ENCODE results near the gene UPK3A.

Gene UPK3A

DNA sequence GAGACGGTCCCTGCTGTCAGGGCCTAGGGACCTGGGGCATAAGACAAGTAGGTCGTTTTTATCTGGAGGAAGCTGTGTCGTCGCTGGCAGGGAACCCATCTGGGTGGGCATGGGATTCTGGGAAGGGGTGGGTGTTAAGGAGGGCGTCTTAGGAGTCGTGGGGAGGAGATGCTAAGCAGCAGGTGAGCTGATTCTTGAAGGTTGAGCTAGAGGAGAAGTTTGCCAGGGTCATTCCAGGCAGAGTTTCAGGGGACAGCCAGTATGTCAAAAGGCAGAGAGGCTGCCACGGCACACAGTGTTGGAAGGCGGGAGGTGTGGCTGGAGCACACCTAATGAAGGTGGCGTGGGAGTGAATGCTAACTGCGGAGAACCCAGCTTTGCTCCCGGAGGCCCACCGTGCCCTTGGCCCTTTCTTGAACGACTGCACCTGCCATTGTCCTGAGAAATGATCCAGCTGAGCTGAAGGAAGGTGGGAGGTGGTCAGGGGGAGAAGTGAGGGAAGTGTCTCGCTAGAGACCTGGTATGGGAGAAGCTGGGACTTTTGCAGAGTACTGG is 26.3 kb downstream of the UPK3A start:
- H3K4me3 ChIP-seq (replicated peaks; ENCODE audit: low read depth, low read length), result peak overlapping the region; percentile 78
- TF ChIP-seq, protein P1, sequence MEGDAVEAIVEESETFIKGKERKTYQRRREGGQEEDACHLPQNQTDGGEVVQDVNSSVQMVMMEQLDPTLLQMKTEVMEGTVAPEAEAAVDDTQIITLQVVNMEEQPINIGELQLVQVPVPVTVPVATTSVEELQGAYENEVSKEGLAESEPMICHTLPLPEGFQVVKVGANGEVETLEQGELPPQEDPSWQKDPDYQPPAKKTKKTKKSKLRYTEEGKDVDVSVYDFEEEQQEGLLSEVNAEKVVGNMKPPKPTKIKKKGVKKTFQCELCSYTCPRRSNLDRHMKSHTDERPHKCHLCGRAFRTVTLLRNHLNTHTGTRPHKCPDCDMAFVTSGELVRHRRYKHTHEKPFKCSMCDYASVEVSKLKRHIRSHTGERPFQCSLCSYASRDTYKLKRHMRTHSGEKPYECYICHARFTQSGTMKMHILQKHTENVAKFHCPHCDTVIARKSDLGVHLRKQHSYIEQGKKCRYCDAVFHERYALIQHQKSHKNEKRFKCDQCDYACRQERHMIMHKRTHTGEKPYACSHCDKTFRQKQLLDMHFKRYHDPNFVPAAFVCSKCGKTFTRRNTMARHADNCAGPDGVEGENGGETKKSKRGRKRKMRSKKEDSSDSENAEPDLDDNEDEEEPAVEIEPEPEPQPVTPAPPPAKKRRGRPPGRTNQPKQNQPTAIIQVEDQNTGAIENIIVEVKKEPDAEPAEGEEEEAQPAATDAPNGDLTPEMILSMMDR (IDR thresholded peaks at IDR 0.05; ENCODE audit: low read length, missing control alignments), result no peak

DNA sequence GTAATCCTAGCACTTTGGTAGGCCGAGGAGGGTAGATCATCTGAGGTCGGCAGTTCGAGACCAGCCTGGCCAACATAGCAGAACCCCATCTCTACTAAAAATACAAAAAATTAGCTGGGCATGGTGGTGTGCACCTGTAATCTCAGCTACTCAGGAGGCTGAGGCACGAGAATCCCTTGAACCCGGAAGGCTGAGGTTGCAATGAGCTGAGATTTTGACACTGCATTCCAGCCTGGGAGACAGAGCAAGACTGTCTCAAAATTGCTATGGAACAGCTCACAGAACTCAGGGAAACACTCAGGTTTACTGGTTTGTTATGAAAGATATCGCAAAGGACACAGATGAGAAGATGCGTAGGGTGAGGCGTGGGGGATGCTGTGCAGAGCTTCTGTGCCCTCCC is 27.7 kb downstream of the UPK3A start:
- no peak overlapping the region for H3K4me3 ChIP-seq (replicated peaks; ENCODE audit: low read depth, low read length)
- TF ChIP-seq, protein P1 (IDR thresholded peaks at IDR 0.05; ENCODE audit: low read length, missing control alignments), result no peak
- no peak for DNase-seq (ENCODE audit: low read depth)

More for the DNA sequence above, 26.3 kb downstream of the UPK3A start:
- no peak for DNase-seq (ENCODE audit: low read depth)

DNA sequence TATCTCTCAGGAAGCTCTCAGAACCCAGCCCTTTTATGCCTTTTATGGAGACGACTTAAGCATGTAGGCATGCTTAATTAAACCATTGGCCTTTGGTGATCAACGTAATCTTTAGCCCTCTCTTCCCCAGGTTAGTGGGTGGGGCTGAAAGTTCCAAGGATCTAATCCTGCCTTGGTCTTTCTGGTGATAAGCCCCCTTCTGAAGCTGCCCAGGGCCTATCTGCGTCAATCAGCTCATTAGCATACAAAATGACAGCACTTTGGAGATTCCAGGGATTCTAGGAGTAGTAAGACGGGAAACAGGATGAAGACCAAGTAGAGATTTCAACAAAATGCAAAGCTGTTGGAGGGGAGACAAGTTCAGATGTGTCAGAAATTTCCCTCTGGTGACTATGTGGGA is 28.1 kb downstream of the UPK3A start:
- H3K4me3 ChIP-seq (replicated peaks; ENCODE audit: low read depth, low read length), result no peak overlapping the region
- TF ChIP-seq, protein P1 (IDR thresholded peaks at IDR 0.05; ENCODE audit: low read length, missing control alignments), result no peak
- no peak for DNase-seq (ENCODE audit: low read depth)

DNA sequence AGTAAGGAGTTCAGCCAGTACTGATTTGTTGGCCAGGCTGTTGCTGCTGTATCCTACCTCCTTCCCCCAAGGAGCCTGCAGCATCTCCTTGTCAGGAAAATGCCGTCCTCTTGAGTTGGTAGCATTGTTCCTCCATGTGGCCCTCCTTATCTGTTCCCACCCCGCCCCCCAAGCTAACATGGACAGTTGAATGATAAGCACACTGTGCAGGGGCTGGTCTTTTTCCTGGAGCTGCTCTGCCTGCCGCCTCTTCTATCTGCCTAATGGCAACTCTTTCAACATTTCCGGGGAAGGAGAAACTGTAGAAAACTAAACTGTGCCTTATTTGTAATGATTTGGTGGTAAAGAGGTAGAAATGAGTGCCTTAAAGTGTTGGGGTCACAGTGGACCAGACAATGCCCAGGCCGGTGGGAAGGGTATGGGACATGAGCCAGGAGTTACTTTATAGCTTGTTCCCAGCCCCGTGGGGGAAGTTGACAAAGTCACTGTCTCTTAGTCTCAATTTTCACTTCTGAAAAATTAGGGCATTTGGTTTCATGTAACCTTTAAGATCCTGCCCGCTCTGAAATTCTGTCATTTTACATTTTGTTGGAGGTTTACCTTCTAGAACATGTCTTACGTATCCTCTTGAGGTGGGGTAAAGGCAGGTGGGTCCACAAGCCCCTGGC is 29.4 kb downstream of the UPK3A start:
- DNase-seq (ENCODE audit: low read depth), result peak; percentile 30
- H3K4me3 ChIP-seq (replicated peaks; ENCODE audit: low read depth, low read length), result no peak overlapping the region
- TF ChIP-seq, protein P1 (IDR thresholded peaks at IDR 0.05; ENCODE audit: low read length, missing control alignments), result no peak

DNA sequence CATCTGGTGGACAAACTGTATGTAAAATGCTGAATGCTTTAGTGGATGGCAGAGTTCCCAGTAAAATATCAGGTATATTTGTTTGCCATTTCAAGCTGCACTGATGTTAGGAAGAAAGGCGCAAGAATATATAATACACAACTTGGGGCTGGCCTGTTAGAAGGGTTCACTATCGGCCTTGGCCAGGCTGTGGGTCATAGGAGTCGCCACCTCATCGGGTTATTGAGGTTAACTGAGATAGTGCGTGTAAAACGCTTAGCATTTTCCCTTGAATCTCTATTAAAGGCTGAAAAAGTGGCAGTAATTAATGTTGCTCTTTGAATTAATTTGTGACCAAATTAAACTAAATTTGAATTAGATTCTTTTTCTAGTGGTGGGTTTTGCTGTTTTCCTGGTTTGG is 30.0 kb downstream of the UPK3A start:
- H3K4me3 ChIP-seq (replicated peaks; ENCODE audit: low read depth, low read length), result no peak overlapping the region
- no peak for DNase-seq (ENCODE audit: low read depth)
- TF ChIP-seq, protein P1 (IDR thresholded peaks at IDR 0.05; ENCODE audit: low read length, missing control alignments), result no peak

DNA sequence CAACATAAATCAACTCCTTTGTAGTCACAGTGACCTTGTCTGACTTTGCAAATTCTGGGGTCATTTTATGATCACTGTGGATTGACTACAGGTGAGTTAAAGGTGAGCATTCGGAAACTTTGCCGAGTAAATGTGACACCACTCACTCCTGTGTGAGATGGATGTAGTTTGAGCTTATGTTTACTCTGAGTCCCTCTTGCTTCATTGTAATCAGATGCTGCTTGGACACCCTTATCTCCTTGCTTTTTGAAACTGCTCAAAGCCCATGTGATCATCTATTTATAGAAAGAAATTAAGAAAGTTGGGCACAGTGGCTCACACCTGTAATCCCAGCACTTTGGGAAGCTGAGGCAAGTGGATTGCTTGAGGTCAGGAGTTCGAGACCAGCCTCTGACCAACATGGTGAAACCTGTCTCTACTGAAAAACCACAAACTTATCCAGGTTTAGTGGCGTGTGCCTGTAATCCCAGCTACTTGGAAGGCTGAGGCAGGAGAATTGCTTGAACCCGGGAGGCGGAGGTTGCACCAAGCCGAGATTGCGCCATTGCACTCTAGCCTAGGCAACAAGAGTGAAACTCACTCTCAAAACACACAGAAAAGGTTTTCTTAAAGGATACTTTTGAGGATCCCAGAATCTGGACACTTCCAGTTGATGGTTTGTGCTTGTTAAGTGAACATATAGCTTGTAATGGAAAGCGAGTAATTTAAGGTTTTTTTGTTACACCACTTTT is 32.2 kb downstream of the UPK3A start:
- no peak overlapping the region for H3K4me3 ChIP-seq (replicated peaks; ENCODE audit: low read depth, low read length)
- no peak for DNase-seq (ENCODE audit: low read depth)
- TF ChIP-seq, protein P1 (IDR thresholded peaks at IDR 0.05; ENCODE audit: low read length, missing control alignments), result no peak
